Lower lobe of right lung (tissue), 2 donors: ENCODE data around the gene MCTP1. TPM values are rescaled to one million over a fixed set of nuclear protein-coding genes. Genes with fewer than 3 reads are reported as not detected.

Experiments used
- ATAC-seq, 2 donors: fragments of 200-7000 bp; cut with Tn5 transposase; one replicate each; pipeline ENCODE4 v1.9.1; 2020 to 2022; ENCODE audit warnings: mild to moderate bottlenecking in 2 of 2, moderate library complexity in 2 of 2
- DNase-seq: peaks from one replicate; pipeline ENCODE4 v3.0.0-alpha.2; 2020
- H3K27ac ChIP-seq: fragments of 200-600 bp; one replicate; pipeline ENCODE4 v1.8.0; 2022
- H3K27me3 ChIP-seq: fragments of 200-600 bp; one replicate; pipeline ENCODE4 v1.8.0; 2022; ENCODE audit warnings: low read depth
- H3K36me3 ChIP-seq: fragments of 200-600 bp; one replicate; pipeline ENCODE4 v1.8.0; 2022; ENCODE audit warnings: mild to moderate bottlenecking
- H3K4me1 ChIP-seq: fragments of 200-600 bp; one replicate; pipeline ENCODE4 v1.8.0; 2022
- H3K4me3 ChIP-seq: fragments of 200-600 bp; one replicate; pipeline ENCODE4 v1.8.0; 2022; ENCODE audit warnings: mild to moderate bottlenecking
- H3K9me3 ChIP-seq: fragments of 200-600 bp; one replicate; pipeline ENCODE4 v1.8.0; 2022
- intact Hi-C: fragments of 100-400 bp; cut with DNase I; formaldehyde crosslinking; loops from one replicate; pipeline ENCODE4 v1.11.0; 2022
- total RNA-seq: library from RNA; stranded (reverse); fragmentation: NEBNext Ultra II Directional; extraction: Animal tissue kit (Norgen Biotek cat#: 25700); gene quantifications from one replicate; pipeline ENCODE4 v1.2.1, GENCODE V29; 2021
- TF ChIP-seq, protein P1 (sequence below): fragments of 200-600 bp; IDR thresholded peaks from one replicate; pipeline ENCODE4 v1.8.0; 2022; ENCODE audit warnings: antibody characterized with exemption, mild to moderate bottlenecking
- donor health status: DM: no; HTN: yes; CAD: no; lungs with severe emphysema.

Gene MCTP1
- total RNA-seq, 1 donor from 2014 or later: 38.7 TPM

DNA sequence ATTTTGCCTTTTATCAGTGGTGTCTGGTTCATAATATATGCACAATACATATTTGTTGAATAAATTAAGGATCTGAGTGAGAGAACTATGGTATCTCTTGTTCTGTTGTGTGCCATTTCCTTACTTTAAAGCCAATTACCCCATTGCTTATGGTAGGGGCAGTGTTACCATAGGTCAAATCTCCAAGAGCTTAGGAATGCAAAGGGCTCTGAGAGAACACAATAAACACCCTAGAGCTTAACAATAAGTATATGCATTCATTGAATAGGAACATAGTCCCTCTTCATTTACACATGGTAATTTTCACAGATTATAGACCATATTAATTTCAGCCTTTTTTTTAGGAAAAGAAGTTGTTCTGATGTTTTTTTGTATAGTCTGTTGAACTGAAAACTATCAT is 112.2 kb downstream of the MCTP1 start:
- no peak overlapping the region for H3K27ac ChIP-seq
- no peaks in the 10 kb centered on the region for H3K36me3 ChIP-seq
- H3K4me1 ChIP-seq: no peaks in the 10 kb centered on the region
- ATAC-seq: no peak
- DNase-seq: no peak
- TF ChIP-seq, protein P1, sequence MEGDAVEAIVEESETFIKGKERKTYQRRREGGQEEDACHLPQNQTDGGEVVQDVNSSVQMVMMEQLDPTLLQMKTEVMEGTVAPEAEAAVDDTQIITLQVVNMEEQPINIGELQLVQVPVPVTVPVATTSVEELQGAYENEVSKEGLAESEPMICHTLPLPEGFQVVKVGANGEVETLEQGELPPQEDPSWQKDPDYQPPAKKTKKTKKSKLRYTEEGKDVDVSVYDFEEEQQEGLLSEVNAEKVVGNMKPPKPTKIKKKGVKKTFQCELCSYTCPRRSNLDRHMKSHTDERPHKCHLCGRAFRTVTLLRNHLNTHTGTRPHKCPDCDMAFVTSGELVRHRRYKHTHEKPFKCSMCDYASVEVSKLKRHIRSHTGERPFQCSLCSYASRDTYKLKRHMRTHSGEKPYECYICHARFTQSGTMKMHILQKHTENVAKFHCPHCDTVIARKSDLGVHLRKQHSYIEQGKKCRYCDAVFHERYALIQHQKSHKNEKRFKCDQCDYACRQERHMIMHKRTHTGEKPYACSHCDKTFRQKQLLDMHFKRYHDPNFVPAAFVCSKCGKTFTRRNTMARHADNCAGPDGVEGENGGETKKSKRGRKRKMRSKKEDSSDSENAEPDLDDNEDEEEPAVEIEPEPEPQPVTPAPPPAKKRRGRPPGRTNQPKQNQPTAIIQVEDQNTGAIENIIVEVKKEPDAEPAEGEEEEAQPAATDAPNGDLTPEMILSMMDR: no peak
- intact Hi-C loops: no loop called here
- no peaks in the 10 kb centered on the region for H3K27me3 ChIP-seq
- no peaks in the 10 kb centered on the region for H3K9me3 ChIP-seq
- H3K4me3 ChIP-seq: no peak overlapping the region

DNA sequence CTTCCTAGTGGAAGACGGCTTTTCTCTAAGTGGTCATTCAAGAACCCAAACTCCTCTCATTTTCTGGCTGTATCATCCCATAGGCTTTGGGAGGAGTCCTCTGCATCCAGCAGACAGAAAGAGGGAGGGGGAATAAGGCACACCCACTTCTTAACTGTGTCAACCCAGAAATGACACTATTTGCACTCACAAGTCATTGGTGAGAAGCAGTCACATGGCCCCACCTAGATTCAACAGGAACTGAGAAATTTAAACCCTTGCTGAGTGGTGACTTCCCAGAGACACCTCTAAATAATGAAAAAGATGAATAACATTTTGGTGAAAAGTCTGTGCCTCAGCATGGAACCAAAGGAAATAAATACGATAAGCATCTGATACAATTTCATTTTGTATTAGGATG is 120.0 kb downstream of the MCTP1 start:
- Histone ChIP-seq H3K9me3 (no peaks in the 10 kb centered on the region), H3K27ac (no peak overlapping the region), H3K27me3 (no peaks in the 10 kb centered on the region), H3K4me3 (no peak overlapping the region), H3K4me1 (peaks cover 10% of the 10 kb centered on the region), H3K36me3 (no peaks in the 10 kb centered on the region)
- DNase-seq: no peak
- TF ChIP-seq, protein P1: no peak
- intact Hi-C loops: no loop called here
- ATAC-seq: no peak

DNA sequence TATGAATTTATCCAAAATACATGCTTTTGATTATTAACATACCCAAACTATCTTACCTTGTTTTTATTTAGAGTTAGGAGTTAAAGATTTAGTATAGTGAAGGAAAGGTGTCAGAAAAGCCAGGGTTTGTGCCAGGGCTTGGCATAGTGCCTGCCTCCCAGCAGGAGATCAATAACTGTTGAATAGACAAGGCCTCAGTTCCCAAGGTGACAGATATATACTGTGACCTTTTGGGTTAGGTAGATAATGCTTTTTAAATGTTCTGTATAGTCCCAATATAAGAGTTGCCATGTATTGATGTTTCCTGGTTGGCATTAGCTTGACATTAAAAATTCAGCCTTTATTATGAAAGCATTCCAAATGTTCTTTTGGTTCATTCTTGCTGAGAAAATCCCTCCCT is 121.8 kb downstream of the MCTP1 start:
- no peaks in the 10 kb centered on the region for H3K27me3 ChIP-seq
- TF ChIP-seq, protein P1: no peak
- peaks cover 10% of the 10 kb centered on the region for H3K4me1 ChIP-seq
- H3K27ac ChIP-seq: no peak overlapping the region
- intact Hi-C loops: no loop called here
- H3K9me3 ChIP-seq: no peaks in the 10 kb centered on the region
- H3K4me3 ChIP-seq: no peak overlapping the region
- DNase-seq: no peak
- no peak for ATAC-seq
- no peaks in the 10 kb centered on the region for H3K36me3 ChIP-seq

DNA sequence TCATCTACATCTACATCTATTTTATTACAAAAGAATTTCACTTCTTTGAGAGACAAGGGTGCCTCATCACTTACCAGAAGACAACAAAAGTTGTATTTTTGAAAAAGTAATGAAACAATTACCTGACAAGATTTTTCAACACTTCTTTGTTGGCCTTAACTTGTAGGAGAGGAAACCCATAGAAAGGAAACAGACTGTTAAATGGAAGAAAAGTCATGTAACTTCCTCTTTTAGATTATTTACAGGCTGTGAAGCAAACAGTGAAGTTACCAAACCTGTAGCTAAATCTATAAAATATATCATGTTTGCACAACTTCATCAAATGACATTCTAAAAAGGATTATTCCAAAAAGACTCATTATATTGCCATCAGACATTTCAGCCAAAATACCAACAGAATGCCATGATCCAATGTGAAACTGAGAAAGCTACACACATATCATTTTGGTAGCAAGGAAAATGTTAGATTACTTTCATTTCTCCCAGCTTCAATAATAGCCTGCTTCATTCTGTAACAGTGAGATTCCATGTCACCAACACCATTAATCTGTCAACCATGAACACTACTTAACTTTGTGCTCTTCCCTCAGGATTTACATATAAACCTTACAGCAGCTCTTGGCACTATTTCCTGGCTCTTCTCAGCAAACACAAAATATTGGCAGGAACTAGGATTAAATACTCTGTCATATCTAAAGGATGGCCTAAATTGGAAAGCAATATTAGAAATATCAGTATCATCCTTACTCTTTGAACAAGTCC is 122.5 kb downstream of the MCTP1 start:
- Histone ChIP-seq H3K9me3 (no peaks in the 10 kb centered on the region), H3K36me3 (no peaks in the 10 kb centered on the region), H3K27ac (peak overlapping the region; percentile 3), H3K27me3 (no peaks in the 10 kb centered on the region), H3K4me1 (peaks cover 10% of the 10 kb centered on the region), H3K4me3 (no peak overlapping the region)
- TF ChIP-seq, protein P1: no peak
- intact Hi-C loops: no loop called here
- DNase-seq (no peak), ATAC-seq (no peak)

DNA sequence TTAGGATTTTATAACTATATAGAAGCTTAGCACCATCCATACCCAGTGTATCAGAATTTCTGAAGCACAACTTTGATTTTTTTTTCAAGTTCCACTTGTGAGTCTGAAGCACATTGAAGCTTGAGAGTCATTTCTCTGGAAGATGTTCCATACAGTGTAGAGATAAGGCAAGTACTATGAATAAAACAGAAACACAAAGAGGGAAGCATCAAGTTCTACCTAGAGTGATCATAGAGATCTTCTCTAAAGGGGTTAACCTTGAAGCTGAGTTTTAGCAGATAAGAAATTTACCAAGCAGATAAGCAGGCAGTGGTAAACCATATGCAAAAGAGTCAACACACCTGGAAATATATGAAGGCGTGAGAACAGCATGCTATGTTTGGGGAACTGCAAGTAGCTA is 125.3 kb downstream of the MCTP1 start:
- no peaks in the 10 kb centered on the region for H3K27me3 ChIP-seq
- TF ChIP-seq, protein P1: no peak
- ATAC-seq (no peak), DNase-seq (no peak)
- H3K4me3 ChIP-seq: no peak overlapping the region
- intact Hi-C loops: no loop called here
- H3K4me1 ChIP-seq: peaks cover 10% of the 10 kb centered on the region
- H3K9me3 ChIP-seq: no peaks in the 10 kb centered on the region
- H3K27ac ChIP-seq: no peak overlapping the region
- no peaks in the 10 kb centered on the region for H3K36me3 ChIP-seq
